Measurements from ENCODE around the gene PCDHB10.
"Not testable (repeated sequence)": the region's sequence is repeated elsewhere in the genome, so short reads cannot be mapped to it uniquely, and the experiment has no call there.

DNA sequence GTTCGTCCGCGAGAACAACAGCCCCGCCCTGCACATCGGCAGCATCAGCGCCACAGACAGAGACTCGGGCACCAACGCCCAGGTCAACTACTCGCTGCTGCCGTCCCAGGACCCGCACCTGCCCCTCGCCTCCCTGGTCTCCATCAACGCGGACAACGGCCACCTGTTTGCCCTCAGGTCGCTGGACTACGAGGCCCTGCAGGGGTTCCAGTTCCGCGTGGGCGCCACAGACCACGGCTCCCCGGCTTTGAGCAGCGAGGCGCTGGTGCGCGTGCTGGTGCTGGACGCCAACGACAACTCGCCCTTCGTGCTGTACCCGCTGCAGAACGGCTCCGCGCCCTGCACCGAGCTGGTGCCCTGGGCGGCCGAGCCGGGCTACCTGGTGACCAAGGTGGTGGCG, 18.1 kb downstream of the PCDHB10 start:
- not testable (repeated sequence) for TF ChIP-seq YY1 (IDR thresholded peaks at IDR 0.05; ENCODE audit: insufficient read depth, insufficient read length); SUZ12 (IDR thresholded peaks at IDR 0.05; ENCODE audit: extremely low read depth, insufficient read depth, insufficient read length); ZNF274 (IDR thresholded peaks at IDR 0.05; ENCODE audit: low read depth, low read length)
